ENCODE results near the gene UPK3A. TPM values are rescaled to one million over a fixed set of nuclear protein-coding genes. Genes with fewer than 3 reads are reported as not detected.

UPK3A gene
- total and polyA plus RNA-seq, 2 of the 8 experiments (the other 6 are each of a cell fraction or from before 2014, with no cell fraction given): 0.35 to 1.7 TPM

DNA sequence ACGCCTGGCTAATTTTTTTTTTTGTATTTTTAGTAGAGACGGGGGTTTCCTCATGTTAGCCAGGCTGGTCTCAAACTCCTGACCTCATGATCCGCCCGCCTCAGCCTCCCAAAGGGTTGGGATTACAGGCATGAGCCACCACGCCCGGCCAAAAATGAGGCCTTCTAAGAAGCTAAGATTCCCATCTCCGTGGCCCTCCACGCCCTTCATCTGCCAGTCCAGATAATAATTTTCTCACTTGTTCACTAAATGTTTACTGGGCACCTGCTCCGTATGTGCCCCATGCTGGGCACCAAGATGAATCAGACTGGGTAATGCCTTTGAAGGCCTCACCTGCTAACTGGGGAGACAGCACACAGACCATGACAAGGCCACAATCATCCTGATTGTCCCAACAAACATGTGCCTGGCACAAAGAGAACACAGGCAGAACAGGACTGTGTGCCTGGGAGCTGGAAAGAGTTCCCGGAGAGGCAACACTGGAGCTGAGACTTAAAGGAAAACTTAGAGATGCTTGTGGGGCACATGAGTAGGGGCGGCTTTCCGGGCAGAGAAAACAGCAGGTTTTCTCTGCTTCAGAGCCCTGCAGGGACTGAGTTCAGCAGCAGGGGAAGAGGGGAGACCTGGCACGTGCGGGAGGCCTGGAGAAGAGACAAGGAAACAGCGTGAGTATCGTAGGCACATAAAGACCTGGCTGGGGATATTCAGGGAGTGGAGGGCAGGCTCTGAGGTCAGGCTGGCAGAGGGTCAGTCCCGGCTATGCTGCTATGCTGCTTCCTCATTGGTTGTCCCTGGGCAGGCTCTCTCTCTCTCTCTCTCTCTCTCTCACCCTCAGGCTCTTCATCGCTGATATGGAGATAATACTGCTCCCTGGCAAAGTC lies 46.4 kb upstream of the UPK3A start (continued):
- TF ChIP-seq, protein P1, sequence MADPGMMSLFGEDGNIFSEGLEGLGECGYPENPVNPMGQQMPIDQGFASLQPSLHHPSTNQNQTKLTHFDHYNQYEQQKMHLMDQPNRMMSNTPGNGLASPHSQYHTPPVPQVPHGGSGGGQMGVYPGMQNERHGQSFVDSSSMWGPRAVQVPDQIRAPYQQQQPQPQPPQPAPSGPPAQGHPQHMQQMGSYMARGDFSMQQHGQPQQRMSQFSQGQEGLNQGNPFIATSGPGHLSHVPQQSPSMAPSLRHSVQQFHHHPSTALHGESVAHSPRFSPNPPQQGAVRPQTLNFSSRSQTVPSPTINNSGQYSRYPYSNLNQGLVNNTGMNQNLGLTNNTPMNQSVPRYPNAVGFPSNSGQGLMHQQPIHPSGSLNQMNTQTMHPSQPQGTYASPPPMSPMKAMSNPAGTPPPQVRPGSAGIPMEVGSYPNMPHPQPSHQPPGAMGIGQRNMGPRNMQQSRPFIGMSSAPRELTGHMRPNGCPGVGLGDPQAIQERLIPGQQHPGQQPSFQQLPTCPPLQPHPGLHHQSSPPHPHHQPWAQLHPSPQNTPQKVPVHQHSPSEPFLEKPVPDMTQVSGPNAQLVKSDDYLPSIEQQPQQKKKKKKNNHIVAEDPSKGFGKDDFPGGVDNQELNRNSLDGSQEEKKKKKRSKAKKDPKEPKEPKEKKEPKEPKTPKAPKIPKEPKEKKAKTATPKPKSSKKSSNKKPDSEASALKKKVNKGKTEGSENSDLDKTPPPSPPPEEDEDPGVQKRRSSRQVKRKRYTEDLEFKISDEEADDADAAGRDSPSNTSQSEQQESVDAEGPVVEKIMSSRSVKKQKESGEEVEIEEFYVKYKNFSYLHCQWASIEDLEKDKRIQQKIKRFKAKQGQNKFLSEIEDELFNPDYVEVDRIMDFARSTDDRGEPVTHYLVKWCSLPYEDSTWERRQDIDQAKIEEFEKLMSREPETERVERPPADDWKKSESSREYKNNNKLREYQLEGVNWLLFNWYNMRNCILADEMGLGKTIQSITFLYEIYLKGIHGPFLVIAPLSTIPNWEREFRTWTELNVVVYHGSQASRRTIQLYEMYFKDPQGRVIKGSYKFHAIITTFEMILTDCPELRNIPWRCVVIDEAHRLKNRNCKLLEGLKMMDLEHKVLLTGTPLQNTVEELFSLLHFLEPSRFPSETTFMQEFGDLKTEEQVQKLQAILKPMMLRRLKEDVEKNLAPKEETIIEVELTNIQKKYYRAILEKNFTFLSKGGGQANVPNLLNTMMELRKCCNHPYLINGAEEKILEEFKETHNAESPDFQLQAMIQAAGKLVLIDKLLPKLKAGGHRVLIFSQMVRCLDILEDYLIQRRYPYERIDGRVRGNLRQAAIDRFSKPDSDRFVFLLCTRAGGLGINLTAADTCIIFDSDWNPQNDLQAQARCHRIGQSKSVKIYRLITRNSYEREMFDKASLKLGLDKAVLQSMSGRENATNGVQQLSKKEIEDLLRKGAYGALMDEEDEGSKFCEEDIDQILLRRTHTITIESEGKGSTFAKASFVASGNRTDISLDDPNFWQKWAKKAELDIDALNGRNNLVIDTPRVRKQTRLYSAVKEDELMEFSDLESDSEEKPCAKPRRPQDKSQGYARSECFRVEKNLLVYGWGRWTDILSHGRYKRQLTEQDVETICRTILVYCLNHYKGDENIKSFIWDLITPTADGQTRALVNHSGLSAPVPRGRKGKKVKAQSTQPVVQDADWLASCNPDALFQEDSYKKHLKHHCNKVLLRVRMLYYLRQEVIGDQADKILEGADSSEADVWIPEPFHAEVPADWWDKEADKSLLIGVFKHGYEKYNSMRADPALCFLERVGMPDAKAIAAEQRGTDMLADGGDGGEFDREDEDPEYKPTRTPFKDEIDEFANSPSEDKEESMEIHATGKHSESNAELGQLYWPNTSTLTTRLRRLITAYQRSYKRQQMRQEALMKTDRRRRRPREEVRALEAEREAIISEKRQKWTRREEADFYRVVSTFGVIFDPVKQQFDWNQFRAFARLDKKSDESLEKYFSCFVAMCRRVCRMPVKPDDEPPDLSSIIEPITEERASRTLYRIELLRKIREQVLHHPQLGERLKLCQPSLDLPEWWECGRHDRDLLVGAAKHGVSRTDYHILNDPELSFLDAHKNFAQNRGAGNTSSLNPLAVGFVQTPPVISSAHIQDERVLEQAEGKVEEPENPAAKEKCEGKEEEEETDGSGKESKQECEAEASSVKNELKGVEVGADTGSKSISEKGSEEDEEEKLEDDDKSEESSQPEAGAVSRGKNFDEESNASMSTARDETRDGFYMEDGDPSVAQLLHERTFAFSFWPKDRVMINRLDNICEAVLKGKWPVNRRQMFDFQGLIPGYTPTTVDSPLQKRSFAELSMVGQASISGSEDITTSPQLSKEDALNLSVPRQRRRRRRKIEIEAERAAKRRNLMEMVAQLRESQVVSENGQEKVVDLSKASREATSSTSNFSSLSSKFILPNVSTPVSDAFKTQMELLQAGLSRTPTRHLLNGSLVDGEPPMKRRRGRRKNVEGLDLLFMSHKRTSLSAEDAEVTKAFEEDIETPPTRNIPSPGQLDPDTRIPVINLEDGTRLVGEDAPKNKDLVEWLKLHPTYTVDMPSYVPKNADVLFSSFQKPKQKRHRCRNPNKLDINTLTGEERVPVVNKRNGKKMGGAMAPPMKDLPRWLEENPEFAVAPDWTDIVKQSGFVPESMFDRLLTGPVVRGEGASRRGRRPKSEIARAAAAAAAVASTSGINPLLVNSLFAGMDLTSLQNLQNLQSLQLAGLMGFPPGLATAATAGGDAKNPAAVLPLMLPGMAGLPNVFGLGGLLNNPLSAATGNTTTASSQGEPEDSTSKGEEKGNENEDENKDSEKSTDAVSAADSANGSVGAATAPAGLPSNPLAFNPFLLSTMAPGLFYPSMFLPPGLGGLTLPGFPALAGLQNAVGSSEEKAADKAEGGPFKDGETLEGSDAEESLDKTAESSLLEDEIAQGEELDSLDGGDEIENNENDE (IDR thresholded peaks at IDR 0.05; ENCODE audit: insufficient replicate concordance, low read length): no peak
- TF ChIP-seq NRF1 (IDR thresholded peaks at IDR 0.05; ENCODE audit: low read depth, low read length) (no peak), TEAD4 (IDR thresholded peaks at IDR 0.05; ENCODE audit: low read depth, low read length) (no peak), PHF8 (conservative IDR thresholded peaks at IDR 0.05; ENCODE audit: low read depth, low read length) (no peak), TAF7 (optimal IDR thresholded peaks at IDR 0.05; ENCODE audit: borderline replicate concordance, low read depth, low read length) (no peak), BACH1 (IDR thresholded peaks at IDR 0.05; ENCODE audit: low read length) (no peak), KDM5A (IDR thresholded peaks at IDR 0.05; ENCODE audit: low read length) (no peak), RAD21 (IDR thresholded peaks at IDR 0.05 in 1 of 2, conservative IDR thresholded peaks at IDR 0.05 in 1 of 2; ENCODE audit: low read depth in 2 of 2, low read length in 2 of 2) (no peak), MAFK (IDR thresholded peaks at IDR 0.05; ENCODE audit: low read depth, low read length) (no peak)
